HepG2 (cell line): Measurements from ENCODE around the gene ABCB8. TPM values are rescaled to one million over a fixed set of nuclear protein-coding genes. Genes with fewer than 3 reads are reported as not detected.
A peak's percentile ranks its signal among the peaks of the same experiment; 100 is the strongest.

ENCODE experiments used
- GZF1 ChIP-seq: sonication (generic); formaldehyde crosslinking; IDR thresholded peaks from 2 replicates; pipeline ENCODE4 v1.5.1; 2020; ENCODE audit warnings: mild to moderate bottlenecking, missing genetic modification reagents
- RERE ChIP-seq: IDR thresholded peaks from 2 replicates; pipeline ENCODE4 v1.6.1; 2016; ENCODE audit warnings: low read depth, missing genetic modification reagents, missing compliant biosample characterization
- SOX6 ChIP-seq, 2 experiments: fragments of 450-650 bp in 1 of 2; sonication (generic) in 1 of 2; formaldehyde crosslinking in 1 of 2; IDR thresholded peaks; 2 replicates each; pipeline versions ENCODE4 v1.4.0 to v1.6.1; 2017 to 2020; ENCODE audit warnings: antibody characterized with exemption in 1 of 2, mild to moderate bottlenecking in 1 of 2, missing genetic modification reagents in 1 of 2
- SRY ChIP-seq: sonication (generic); formaldehyde crosslinking; IDR thresholded peaks from 2 replicates; pipeline ENCODE4 v1.8.0; 2022; ENCODE audit warnings: mild to moderate bottlenecking, missing genetic modification reagents
- U2AF2 ChIP-seq: fragments of 200-400 bp; formaldehyde crosslinking; IDR thresholded peaks from 2 replicates; pipeline ENCODE4 v1.6.1; 2017; ENCODE audit warnings: low read depth, mild to moderate bottlenecking, low read length
- ZBTB20 ChIP-seq: sonication (generic); formaldehyde crosslinking; IDR thresholded peaks from 2 replicates; pipeline ENCODE4 v1.8.1; 2023; ENCODE audit warnings: missing genetic modification reagents, low read depth, mild to moderate bottlenecking, borderline replicate concordance
- ZBTB42 ChIP-seq: sonication (generic); formaldehyde crosslinking; IDR thresholded peaks from 2 replicates; pipeline ENCODE4 v1.5.0; 2020; ENCODE audit warnings: mild to moderate bottlenecking, missing genetic modification reagents
- ZNF407 ChIP-seq: sonication (generic); formaldehyde crosslinking; IDR thresholded peaks from one replicate; pipeline ENCODE4 v1.5.1; 2020; ENCODE audit warnings: mild to moderate bottlenecking, missing genetic modification reagents; ENCODE audit errors: not compliant biosample characterization
- ZNF503 ChIP-seq: sonication (generic); formaldehyde crosslinking; IDR thresholded peaks from 2 replicates; pipeline ENCODE4 v1.4.0; 2020; ENCODE audit warnings: missing genetic modification reagents
- polyA plus RNA-seq, 8 experiments: library from polyadenylated mRNA; depleted of rRNA in 3 of 8; stranded (reverse) in 7 of 8; unstranded in 1 of 8; fragments of >200 nt; fragmentation: Illumina TruSeq in 4 of 8; extraction: Trizol in 4 of 8; gene quantifications; 2 replicates each; pipeline versions ENCODE4 v1.2.1 to v1.2.3, GENCODE V29; 2011 to 2016; ENCODE audit warnings: low read depth in 4 of 8, missing spikeins in 1 of 8, mixed read lengths in 1 of 8; ENCODE audit not compliant: insufficient read depth in 1 of 8
- total RNA-seq, 5 experiments: library from RNA; depleted of rRNA; stranded (reverse); fragments of >200 nt; fragmentation: Illumina TruSeq; extraction: Trizol; gene quantifications; 2 replicates each; pipeline ENCODE4 v1.2.3, GENCODE V29; 2016; ENCODE audit warnings: low read depth in 1 of 5

Gene ABCB8
- total and polyA plus RNA-seq, 2 of the 13 experiments (the other 11 are each of a cell fraction or from before 2014, with no cell fraction given), result 6.6 to 16.7 TPM

- TF ChIP-seq ZNF407 (CRISPR knock-in tag), result no peak
- TF ChIP-seq ZBTB42 (CRISPR knock-in tag), result no peak
- no peak for TF ChIP-seq RERE
- TF ChIP-seq SOX6 (IDR thresholded peaks at IDR 0.05), result no peak
- TF ChIP-seq SOX6 (CRISPR knock-in tag; IDR thresholded peaks at IDR 0.05), result peak; percentile 10; the same call in 1 of the 2 replicates
- no peak for TF ChIP-seq ZNF503
- no peak for TF ChIP-seq SRY (CRISPR knock-in tag)
- no peak for TF ChIP-seq U2AF2
- TF ChIP-seq GZF1 (CRISPR knock-in tag), result no peak
- TF ChIP-seq ZBTB20, result no peak
These were observed 54.2 kb downstream of the ABCB8 start (continued) for GRCh38 chr7:151082141-151083070.
